NCI-H2107 (cell line): ENCODE measurements around the gene FAM193B.

ENCODE experiments used
- DNase-seq: peaks from one replicate; lab custom pipeline; 2025; lab: John Stamatoyannopoulos, UW

Gene FAM193B

GRCh38 chr5:177515580-177515979, 38.8 kb downstream of the FAM193B start:
- DNase-seq, result no peak

DNA sequence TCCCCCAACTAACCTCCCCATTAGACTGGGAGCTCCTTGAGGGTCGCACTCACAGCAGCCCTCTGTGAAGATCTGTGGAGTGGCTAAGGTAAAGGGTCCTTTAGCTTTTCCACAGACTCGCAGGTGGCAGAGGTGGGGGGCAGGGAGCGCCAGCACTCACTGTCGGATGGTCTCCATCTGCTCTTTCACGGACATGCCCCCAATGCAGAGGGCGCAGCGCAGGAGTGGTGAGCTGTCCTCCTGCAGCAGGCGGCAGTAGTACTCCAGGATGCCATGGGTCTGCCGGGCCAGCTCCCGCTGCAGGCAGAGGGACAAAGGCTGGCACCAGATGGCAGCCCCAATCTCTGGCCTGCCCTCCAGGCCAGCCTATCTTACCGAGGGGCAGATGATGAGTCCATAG, 39.8 kb downstream of the FAM193B start:
- DNase-seq, result no peak

DNA sequence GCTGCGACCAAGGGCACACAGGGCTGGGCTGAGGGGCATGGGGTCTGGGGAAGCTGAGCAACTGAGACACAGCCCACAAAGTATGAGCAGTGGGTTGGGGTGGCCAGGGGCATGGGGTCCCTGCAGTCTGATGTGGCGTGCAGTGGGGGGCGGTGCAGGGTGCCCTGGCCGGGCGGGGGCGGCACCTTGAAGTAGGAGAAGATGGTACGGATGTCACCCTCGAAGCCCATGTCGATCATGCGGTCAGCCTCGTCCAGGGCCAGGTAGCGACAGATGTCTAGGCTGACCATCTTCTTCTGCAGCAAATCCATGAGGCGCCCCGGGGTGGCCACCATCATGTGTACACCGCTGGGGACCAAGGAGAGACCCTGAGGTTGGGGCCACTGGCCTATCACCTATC, 40.9 kb downstream of the FAM193B start:
- no peak for DNase-seq

- DNase-seq, result no peak
Observed at GRCh38 chr5:177512736-177513380, 41.5 kb downstream of the FAM193B start.

DNA sequence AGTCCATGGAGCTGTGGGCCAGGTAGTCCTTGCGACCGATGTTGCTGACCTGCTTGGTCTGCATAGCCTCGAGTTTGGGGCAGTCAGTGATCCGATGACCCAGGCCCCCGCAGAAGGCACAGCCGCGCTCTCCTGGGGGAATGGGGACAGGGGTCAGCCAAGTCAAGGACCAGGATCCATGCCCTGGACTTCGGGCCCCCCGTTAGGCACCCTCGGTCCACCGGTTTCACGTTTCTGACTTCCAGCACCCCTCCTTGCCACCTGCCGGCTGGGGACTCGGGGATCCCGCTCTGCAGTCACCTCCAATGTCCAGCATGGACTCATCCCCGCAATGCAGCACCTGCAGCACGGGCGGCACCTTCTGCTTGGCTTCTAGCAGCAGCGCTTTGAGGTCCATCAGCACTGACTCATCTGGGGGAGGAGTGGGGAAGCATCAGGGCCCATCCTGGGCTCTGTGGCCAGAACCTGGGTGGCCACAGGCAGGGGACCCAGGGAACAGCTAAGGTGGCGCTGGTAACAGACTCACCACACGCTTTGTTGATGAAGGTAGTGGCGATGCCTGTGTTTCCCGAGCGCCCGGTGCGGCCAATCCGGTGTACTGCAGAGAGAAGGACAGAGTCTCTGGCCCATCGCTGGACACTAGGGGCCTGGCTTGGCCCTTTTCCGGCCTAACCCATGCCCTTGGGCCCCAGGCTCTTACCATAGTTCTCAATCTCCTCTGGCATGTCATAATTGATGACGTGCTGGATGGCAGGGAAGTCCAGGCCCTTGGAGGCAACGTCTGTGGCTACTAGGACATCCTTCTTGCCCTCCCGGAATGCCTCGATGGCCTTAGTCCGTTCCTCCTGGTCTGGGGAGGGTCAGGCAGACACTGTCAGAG, 42.3 kb downstream of the FAM193B start:
- DNase-seq, result no peak

GRCh38 chr5:177511181-177511580, 43.2 kb downstream of the FAM193B start:
- no peak for DNase-seq

DNA sequence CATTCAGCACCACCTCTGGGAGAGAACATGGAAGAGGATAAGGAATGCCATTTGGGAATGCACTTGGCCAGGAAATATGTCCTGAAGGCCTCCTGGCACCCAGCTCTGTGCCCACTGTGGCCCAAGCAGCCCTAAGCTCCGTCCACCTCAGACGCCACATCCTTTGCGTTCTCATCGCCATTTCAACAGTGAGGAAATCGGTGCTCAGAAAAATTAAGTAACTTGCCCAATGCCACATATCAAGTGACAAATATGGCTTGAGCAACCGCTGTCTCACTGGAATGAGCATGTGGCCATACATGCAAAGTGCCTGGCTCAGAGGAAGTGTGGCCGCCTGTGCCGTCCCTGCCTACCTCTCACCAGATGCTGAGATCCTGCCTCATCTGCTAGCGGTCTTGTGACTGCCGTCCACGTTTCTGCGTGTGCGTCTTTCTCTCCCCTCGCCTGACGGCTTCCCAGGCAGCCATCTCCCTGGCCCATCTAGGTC, 43.8 kb downstream of the FAM193B start:
- no peak for DNase-seq

DNA sequence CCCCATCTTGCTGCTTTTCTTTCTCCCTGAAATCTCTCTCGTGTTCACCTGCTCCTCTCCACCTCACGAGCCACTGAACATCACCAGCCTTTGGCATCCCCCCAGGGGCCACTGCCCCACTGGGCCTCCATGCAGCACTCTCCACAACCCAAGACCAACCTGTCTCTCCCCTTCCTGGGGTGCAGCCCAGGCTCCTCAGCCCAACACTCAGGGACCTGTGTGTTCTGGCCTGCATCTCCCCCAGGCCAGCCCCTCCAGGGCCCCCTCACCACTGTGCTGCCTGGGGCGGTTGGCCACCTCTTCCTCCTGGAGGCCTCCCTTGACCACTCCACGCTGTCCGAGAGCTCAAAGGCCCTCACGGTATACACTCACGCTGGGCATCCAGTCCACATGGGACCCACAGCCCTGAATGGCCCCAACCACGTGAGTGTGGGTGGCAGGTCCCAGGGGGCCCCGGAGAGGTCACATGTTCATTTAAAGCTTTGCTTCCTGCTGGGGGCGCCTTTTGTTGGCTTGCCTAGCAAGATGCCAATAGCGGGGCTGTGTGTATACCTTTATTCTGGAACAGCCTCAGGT, 44.3 kb downstream of the FAM193B start:
- DNase-seq, result no peak

DNA sequence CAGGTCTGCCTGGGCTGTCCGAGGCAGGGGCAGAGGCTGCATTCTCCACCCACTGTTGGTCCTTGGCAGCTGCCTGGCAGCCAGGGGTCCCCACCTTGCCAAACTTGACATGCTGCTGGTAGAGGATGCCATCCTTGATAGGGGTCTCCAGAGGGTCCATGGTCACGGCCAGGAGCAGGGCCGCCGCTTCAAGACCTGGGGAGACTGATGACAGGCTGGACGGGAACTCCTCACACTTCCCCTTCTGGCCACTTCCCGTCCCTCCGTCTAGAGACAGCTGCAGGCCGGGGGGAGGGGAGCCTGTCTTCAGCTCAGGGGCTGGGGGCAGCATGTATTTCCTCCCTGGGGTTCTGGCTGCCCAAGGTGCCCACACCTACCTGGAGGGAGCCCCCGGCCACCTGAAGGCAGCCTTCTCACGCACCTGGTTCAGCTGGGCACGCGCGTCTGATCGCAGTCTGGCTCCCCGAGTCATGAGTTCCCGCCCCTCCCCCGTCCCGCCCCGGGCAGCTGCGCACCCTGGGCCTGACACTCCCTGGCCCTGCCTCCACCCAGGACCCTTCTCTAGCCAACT, 44.9 kb downstream of the FAM193B start, which contains the start of gene DOK3:
DOK3 (minus strand) TSS at position 446 of the 571 bp plus-strand sequence; CDS start at position 160, 286 bp downstream.
- no peak for DNase-seq

DNA sequence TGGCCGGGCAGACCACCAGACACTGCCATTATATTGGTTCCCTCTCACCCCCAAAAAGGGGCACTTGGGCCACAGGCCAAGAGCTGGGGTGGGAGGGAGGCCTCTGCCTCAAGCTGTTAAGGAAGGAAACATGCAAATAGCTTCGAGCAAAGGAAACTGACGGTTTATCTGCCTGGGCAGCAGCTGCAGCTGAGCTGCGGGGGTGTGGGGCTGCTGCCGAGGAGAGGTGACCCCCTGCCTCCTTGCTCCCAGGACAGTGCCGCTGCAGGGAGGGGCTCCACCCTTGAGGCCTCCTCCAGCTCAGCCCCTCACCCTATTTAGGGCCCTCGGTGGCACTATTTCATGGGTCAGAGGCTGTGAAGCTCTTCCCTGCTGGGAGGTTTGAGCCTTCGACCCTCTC, 45.5 kb downstream of the FAM193B start:
- no peak for DNase-seq

DNA sequence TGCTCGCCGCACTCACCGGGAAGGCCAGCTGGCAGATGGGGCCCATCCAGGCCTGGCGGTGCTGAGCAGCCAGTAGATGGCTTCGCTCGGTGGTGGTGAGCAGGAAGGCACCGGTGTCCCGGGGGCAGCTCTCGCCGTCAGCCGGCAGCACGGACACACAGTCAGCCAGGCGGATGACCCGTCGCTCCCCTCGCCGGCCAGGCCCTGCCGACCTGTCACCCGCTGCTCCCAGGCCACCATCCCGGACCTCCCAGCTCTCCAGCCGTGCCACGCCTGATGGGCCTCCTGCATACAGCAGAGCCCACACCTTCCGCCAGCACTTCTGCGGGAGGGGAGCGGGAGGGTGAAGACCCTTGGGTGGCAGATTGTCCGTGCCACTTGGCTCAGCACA, 46.1 kb downstream of the FAM193B start:
- DNase-seq, result no peak

DNA sequence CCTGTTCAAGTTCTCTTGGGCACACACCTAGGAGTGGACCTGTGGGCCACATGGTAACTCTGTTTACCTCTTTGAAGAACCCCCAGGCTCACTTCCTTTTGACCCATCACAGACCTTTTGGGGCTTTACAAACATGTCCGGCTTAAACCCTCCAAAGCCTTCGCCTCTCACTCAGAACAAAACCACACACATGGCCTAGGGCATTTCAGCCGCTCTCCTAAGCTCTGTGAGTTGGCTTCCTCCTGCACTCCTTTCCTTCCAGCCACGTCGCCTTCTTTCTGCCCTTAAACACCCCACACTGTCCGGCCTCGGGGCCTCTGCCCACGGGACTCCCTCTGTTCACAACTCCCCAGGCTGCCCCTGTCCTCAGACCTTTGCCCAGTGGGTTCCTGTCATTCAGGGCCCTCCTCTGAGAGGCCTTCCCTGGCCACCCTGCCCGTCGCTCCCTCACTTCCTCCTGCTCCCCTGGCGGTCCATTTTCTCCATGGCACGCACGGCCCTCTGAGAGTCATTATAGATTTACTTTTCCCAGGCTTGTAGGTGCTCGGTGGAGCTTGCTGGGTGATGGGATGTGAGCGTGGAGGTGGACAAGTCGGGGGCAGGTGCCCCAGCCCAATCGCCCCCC, 46.7 kb downstream of the FAM193B start:
- no peak for DNase-seq

GRCh38 chr5:177507165-177507564, 47.2 kb downstream of the FAM193B start:
- no peak for DNase-seq

DNA sequence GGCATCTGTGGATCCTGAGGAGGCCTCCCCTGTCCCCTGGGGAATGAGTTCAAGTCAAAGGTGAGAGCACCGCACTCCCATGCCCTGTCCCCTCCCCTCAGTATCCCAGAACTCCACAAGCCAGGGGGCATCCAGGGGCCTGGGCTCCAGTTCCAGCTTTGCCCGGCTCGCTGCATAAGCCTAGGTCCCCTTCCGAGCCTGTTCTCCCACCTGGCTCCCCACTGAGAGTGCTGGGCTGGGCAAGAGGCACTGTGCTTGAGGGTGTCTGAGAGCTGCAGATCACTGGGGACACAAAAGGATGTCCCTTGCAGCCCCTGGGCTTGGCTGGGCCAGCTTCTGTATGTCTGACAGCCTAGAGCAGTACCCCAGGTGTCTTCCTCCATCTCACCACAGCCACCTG, 49.3 kb downstream of the FAM193B start:
- DNase-seq, result no peak

GRCh38 chr5:177504086-177505056, 50.0 kb downstream of the FAM193B start:
- no peak for DNase-seq

DNA sequence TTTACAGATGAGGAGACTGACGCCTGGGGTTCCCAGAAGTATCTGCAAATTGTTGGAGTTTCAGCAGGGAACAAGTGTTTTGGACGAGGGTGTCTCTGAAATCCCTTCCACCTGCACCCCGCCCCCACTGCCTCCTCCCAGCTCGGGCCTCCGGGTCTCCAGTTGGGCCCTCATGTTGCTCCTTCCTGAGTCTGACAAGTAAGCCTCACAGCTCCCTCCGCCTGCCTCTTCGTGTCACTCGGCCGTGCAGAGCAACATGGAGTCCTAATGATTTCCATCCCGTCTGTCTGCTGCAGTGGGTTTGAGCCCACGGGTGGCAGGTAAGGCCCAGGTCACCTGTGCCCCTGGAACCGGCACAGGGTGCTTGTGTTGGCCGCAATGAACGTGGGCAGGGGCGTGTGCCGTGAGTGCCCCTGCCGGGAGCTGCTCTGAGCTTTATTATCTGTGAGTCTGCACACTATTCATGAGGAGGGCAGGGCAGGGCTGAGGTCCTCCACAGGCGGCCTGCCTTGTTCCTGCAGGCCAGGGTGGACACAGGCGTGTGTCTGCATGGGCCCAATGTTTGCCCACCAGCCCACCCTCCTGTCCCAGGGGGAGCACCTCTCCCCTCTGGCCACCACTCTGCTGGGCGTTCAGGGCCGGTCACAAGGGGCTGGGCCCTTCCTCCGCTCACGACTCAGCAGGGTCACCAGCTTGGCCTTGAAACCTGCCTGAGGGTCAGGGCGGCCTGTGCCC, 50.8 kb downstream of the FAM193B start:
- no peak for DNase-seq

DNA sequence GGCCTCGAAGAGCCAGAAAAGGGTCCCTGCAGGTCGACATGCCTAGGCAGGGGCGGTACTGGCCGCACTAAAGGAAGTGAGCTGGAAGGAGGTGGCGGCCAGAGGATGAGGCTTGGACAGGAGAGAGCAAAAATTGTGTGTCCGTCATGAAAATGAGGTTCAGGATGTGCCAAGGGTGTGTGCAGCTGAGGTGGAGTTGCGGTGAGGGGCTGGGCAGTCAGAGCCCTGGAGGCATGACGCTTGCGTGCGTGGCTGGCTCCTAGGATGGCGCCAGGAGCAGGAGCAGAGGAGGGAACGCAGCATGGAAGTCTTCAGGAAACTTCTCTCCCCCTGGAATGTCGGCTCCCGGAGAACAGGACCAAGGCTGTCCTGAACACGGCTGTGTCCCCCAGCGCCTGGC, 51.5 kb downstream of the FAM193B start:
- DNase-seq, result no peak

DNA sequence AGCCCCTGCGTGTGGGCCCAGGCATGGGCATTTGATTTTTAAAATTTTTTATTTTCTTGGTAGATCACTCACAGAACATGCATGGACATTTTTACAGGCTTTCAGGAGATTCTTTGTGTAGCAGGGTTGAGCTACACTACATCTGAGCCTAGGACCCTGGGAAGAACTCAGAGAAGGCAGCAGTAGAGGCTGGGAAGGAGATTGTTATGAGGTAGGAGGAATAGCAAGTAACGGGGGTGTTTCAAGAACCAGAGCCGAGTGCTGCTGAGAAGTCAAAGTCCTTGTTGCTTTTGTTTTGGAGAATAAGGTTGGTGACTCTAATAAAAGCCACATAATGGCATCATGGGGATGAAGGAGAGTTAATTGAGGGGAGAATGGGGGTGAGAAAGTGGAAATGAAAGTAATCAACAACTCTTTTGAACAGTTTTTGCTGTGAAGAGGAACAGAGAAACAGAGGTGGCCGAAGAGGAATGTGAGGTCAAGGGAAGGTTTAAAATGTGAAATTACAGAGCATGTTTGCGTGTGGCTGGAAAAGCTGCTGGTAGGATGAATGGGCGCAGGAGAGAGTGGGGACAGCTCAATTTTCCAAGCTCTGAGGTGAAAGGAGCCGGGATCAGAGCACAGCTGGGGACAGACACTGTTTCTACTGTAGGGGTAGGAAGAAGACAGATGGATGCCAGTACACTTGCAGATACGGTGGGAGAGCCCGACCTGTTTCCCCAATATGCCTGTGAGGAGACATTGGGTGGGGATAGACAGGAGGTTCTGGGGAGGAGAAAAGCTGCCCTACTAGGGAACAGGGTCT, 52.3 kb downstream of the FAM193B start:
- no peak for DNase-seq
